ENCODE measurements around the gene GRID1. TPM values are rescaled to one million over a fixed set of nuclear protein-coding genes. Genes with fewer than 3 reads are reported as not detected.
"Not testable (repeated sequence)": the region's sequence is repeated elsewhere in the genome, so short reads cannot be mapped to it uniquely, and the experiment has no call there.

Gene GRID1
- polyA plus RNA-seq, 3 donors, result 0.71 to 1.7 (median 1.6) TPM

DNA sequence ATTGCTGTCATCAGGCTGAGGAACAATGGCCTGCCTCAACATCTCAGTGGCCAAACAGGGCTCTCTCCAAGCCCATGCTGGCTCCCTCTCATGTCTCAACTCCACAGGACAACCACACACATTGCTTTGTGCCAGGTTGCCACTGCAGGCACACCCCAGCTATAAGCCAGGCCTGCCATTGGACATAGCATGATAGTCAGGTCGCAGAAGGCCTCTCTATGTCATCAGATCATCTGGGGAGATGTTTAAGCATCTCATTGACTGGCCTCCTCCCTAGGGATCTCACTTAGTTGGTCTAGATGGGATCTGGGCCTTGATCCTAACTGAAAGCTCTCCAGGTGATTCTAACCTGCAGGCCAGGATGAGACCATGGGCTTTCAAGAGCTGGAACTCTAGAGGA is 257.2 kb downstream of the GRID1 start:
- 84 to 92% (median 88%) methylated on average over 1 of the region's 1 CpG for WGBS, 3 donors
- no peak overlapping the region for H3K27ac ChIP-seq (ENCODE audit: low read depth, low read length)

DNA sequence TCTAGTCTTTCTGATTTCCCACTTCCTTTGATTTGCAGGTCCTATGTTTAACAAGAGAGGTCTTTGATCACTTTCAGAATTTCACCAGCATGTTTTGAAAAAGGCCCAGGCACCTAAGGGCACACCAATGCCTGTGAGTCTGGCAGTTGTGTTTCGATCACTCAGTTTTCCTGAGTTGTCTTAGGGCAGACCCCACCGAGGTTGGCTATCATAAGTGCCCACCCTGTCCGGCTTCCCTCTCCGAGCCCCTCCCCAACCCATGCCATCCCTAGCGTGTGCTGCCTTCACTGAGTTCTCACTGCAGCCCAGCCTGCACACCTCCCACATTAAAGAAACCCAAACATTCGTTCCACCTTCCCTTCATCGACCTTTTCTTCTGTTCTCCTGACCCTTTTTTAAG is 257.9 kb downstream of the GRID1 start:
- 78 to 84% (median 81%) methylated on average over 7 of the region's 7 CpGs for WGBS, 3 donors

GRCh38 chr10:86107611-86108310 is 258.8 kb downstream of the GRID1 start:
- not testable (repeated sequence) for H3K27ac ChIP-seq (ENCODE audit: low read depth, low read length)
- WGBS, 3 donors, result 79 to 80% (median 80%) methylated on average over 16 of the region's 16 CpGs

More for the DNA sequence above, 257.9 kb downstream of the GRID1 start:
- H3K27ac ChIP-seq (ENCODE audit: low read depth, low read length), result no peak overlapping the region

DNA sequence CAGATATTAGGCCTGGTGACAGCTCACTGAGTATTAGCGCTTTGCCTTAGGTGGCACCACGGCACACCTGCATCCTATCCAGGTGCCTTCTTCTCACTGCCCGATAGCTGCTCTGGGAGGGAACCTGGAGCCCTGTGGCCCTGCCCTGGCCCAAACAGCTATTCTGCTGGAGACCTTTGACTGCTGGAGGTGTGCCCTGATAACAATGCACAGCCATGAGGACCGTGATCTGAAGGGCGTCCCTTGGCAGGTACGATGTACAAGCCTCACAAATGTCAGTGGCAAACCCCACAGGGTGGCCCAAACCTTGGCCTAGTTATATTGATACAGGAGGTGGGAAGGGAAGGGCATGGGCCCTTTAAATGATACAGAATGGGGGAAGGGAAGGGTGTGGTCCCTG is 259.5 kb downstream of the GRID1 start:
- no peak overlapping the region for H3K27ac ChIP-seq (ENCODE audit: low read depth, low read length)
- WGBS, 3 donors, result 69 to 94% (median 90%) methylated on average over 6 of the region's 6 CpGs

GRCh38 chr10:86106616-86107015 is 260.0 kb downstream of the GRID1 start:
- 92 to 95% (median 94%) methylated on average over 8 of the region's 8 CpGs for WGBS, 3 donors
- H3K27ac ChIP-seq (ENCODE audit: low read depth, low read length), result no peak overlapping the region

DNA sequence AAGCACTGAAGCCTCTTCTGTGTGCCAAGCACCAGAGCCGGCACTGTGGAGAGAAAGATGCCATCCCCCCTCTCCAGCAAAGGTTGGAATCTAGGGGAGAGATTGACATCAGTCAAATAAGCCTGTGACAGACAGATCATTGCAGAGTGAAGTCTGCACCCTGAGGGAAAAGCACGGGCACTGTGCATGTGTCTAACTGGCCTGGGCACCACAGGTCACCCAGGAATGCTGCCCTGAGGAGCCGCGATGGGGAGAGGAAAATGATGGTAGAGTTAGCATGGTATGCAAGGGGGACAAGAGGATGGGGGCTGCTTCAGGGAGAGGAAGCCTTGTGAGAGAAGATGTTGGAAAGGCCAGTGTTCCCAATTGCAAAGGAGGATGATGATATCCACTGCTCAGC is 261.0 kb downstream of the GRID1 start:
- WGBS, 3 donors, result 72 to 90% (median 85%) methylated on average over 4 of the region's 4 CpGs
- H3K27ac ChIP-seq (ENCODE audit: low read depth, low read length), result no peak overlapping the region

- WGBS, 3 donors, result 86 to 93% (median 86%) methylated on average over 4 of the region's 4 CpGs
- H3K27ac ChIP-seq (ENCODE audit: low read depth, low read length), result no peak overlapping the region
Observed at GRCh38 chr10:86105181-86105580, 261.4 kb downstream of the GRID1 start.

- H3K27ac ChIP-seq (ENCODE audit: low read depth, low read length), result no peak overlapping the region
- WGBS, 3 donors, result 81 to 89% (median 86%) methylated on average over 7 of the region's 7 CpGs
Observed at GRCh38 chr10:86104611-86105145, 261.9 kb downstream of the GRID1 start.

- 75 to 95% (median 78%) methylated on average over 5 of the region's 5 CpGs for WGBS, 3 donors
- no peak overlapping the region for H3K27ac ChIP-seq (ENCODE audit: low read depth, low read length)
Observed at GRCh38 chr10:86104156-86104555, 262.4 kb downstream of the GRID1 start.

DNA sequence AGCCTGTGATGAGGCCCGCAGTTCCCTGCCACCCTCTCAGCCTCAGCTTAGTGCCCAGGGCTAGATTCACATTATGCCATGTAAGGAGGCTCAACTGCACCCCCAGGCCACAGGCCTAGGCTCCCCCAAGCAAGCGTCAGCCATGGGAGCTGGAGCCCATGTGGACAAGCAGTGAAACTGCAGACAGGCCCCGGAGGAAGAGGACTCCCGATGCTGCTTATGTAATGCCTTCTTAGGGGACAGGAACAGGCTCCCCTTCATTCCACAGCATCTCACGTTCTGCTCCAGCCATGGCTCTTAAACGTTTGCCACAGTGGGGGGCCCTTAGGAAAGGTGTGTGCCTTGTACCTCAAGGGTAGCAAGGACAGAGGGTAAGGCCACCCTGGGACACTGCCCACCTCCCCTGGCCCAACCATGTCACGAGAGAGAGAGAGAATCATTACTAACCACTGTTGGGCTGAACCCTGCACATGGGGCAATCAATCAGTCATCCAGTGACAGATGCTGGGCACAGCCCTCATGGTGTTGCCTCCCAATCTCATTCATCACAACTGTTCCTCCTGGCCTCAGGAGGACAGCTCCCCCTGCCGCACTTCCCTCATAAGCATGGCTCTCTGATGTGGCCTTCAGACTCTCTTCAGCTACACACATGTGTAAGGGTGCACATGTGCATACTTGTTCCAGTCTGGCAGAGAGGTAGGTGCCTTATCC is 263.0 kb downstream of the GRID1 start:
- H3K27ac ChIP-seq (ENCODE audit: low read depth, low read length), result no peak overlapping the region
- 65 to 69% (median 66%) methylated on average over 8 of the region's 8 CpGs for WGBS, 3 donors

DNA sequence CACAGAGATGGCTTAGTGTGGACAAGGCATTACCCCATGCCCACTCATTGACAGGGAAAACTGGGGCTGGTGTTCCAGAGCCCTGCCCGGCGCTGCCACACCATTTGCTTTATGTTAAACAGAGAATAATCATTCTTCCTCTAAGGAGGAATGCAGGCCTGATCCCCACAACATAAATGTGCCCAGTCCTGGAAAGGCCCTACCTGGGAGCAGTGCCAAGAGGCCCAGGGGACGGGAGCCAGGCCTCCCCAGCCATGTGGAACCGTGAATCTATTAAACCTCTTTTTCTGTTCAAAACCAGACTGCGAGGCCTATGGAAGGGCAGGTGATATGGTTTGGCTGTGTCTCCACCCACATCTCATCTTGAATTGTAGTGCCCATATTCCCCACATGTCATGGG is 264.1 kb downstream of the GRID1 start:
- 86 to 89% (median 87%) methylated on average over 5 of the region's 5 CpGs for WGBS, 3 donors
- no peak overlapping the region for H3K27ac ChIP-seq (ENCODE audit: low read depth, low read length)

- H3K27ac ChIP-seq (ENCODE audit: low read depth, low read length), result no peak overlapping the region
- WGBS, 3 donors, result 79 to 87% (median 83%) methylated on average over 2 of the region's 2 CpGs
Observed at GRCh38 chr10:86102031-86102430, 264.6 kb downstream of the GRID1 start.

GRCh38 chr10:86100581-86101061 is 266.0 kb downstream of the GRID1 start:
- H3K27ac ChIP-seq (ENCODE audit: low read depth, low read length), result no peak overlapping the region
- 58 to 74% (median 68%) methylated on average over 5 of the region's 5 CpGs for WGBS, 3 donors

DNA sequence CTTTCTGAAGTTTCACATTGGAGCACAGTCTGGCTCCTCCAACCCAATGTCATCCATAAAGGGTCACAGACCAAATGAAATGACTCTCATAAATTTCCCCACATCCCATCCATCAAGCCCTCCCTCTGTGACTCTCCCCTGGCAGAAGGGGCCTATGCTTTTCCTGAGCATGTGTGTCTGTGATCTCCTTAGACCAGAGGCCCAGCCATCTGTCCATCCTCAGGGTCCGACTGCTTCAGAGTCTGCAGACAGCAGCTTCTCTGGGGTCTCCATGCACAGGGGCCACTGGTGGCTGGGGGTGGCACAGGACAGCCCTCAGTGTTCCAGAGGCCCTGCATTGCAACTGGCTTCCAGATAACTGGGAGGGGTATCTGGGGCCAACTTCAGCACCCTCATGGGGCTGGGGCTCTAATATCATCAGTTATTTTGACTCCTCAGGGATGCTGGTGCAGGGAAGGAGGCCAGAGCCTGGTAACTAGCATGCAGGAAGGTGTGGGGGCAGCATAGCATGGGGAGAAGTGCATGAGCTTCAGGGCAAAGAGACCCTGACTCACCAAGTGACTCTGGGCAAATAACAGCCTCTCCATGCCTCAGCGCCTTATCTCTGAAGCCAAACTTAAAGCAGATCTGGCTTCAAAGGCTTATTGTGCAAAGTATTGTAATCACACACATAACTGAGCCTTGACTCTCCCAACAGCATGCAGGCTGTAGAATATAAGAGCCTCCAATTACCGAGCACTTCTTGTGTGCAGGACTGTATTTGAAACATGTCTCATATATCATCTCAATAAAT is 266.9 kb downstream of the GRID1 start:
- 78 to 93% (median 87%) methylated on average over 3 of the region's 3 CpGs for WGBS, 3 donors
- no peak overlapping the region for H3K27ac ChIP-seq (ENCODE audit: low read depth, low read length)

GRCh38 chr10:86098187-86098881 is 268.3 kb downstream of the GRID1 start:
- H3K27ac ChIP-seq (ENCODE audit: low read depth, low read length), result no peak overlapping the region
- WGBS, 3 donors, result 45 to 68% (median 56%) methylated on average over 5 of the region's 5 CpGs

DNA sequence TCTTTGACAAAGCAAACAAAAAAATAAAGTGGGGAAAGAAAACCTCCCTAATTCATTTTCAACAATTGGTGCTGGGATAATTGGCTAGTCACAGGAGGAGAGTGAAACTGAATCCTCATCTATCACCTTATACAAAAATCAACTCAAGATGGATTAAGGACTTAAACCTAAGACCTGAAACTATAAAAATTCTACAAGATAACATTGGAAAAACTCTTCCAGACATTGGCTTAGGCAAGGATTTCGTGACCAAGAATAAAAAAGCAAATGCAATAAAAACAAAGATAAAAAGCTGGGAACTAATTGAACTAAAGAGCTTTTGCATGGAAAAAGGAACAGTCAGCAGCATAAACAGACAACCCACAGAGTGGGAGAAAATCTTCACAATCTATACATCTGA is 271.5 kb downstream of the GRID1 start:
- not testable (repeated sequence) for H3K27ac ChIP-seq (ENCODE audit: low read depth, low read length)
- 74 to 76% (median 74%) methylated on average over 1 of the region's 1 CpG for WGBS, 3 donors

DNA sequence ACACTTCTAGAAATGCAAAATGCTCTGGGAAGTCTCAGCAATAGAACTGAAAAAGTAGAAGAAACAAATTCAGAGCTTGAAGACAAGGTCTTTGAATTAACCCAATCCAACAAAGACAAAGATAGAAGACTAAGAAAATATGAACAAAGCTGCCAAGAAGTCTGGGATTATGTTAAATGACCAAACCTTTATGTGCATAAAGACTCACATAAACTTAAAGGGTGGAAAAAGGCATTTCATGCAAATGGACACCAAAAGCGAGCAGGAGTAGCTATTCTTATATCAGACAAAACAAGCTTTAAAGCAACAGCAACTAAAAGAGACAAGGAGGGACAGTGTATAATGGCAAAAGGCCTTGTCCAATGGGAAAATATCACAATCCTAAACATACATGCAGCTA is 274.3 kb downstream of the GRID1 start:
- WGBS, 3 donors, result 81 to 88% (median 86%) methylated on average over 1 of the region's 1 CpG
- not testable (repeated sequence) for H3K27ac ChIP-seq (ENCODE audit: low read depth, low read length)

- 77 to 88% (median 87%) methylated on average over 9 of the region's 9 CpGs for WGBS, 3 donors
- no peak overlapping the region for H3K27ac ChIP-seq (ENCODE audit: low read depth, low read length)
Observed at GRCh38 chr10:86091216-86091615, 275.4 kb downstream of the GRID1 start.

All from adipose tissue (tissue), 3 donors.